ENCODE measurements around the gene DNAI2.
A peak's percentile ranks its signal among the peaks of the same experiment; 100 is the strongest.
"Not testable (repeated sequence)": the region's sequence is repeated elsewhere in the genome, so short reads cannot be mapped to it uniquely, and the experiment has no call there.

Gene DNAI2

DNA sequence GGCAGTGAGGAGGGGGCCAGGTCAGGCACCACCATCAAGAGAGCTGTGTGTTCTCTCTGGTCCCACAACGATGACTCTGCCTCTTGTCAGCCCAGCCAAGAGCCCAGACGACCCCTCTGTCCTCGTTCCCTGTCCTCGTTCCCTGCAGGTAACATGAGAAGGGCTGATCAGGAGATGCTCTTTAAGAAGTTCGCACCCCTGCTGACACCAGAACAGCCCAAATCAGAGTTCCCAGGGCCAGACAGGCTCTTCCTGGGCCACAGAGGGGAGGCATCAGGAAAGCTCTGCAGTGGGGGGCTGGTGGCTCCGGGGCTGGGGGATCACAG is 13.5 kb upstream of the DNAI2 start:
- ChIA-PET CTCF (interaction anchor here (1.5 kb wide), 1 partner anchor 35 kb away, joined by 10 read pairs; no protein-coding TSS in a partner anchor), POLR2A (no interaction called here)
- Histone ChIP-seq H3K9me3 (ENCODE audit: control insufficient read depth, insufficient read depth, low read depth, low read length) (no peaks in the 10 kb centered on the region), H3K27ac (ENCODE audit: extremely low read depth, low read depth, low read length) (no peak overlapping the region), H3K36me3 (ENCODE audit: control insufficient read depth in 2 of 2, insufficient read depth in 1 of 2, low read length in 2 of 2) (no peaks in the 10 kb centered on the region; a peak in 1 of 3 replicates), H3K4me1 (ENCODE audit: control insufficient read depth, insufficient read depth, low read length) (no peaks in the 10 kb centered on the region), H3K4me3 (ENCODE audit: low read depth, low read length) (no peak overlapping the region)
- TF ChIP-seq HIC1 (tag by site-specific recombination; IDR thresholded peaks at IDR 0.05) (no peak), PATZ1 (tag by site-specific recombination; IDR thresholded peaks at IDR 0.05) (0 out of 2 replicates have a peak, but pooled peaks have one; percentile 13), ZNF341 (tag by site-specific recombination; IDR thresholded peaks at IDR 0.05; ENCODE audit: low read depth) (peak; percentile 62)

- POLR2A ChIA-PET: no interaction called here
- CTCF ChIA-PET: interaction anchor here (1.2 kb wide), 1 partner anchor 34 kb away, joined by 3 read pairs; no protein-coding TSS in a partner anchor
- H3K4me3 ChIP-seq (ENCODE audit: low read depth, low read length): no peak overlapping the region
- no peaks in the 10 kb centered on the region for H3K9me3 ChIP-seq (ENCODE audit: control insufficient read depth, insufficient read depth, low read depth, low read length)
- no peaks in the 10 kb centered on the region for H3K36me3 ChIP-seq (ENCODE audit: control insufficient read depth in 2 of 2, insufficient read depth in 1 of 2, low read length in 2 of 2)
- no peak overlapping the region for H3K27ac ChIP-seq (ENCODE audit: extremely low read depth, low read depth, low read length)
- TF ChIP-seq HOXD13 (CRISPR knock-in tag; IDR thresholded peaks at IDR 0.05; ENCODE audit: borderline replicate concordance): no peak
- TF ChIP-seq, protein P1, sequence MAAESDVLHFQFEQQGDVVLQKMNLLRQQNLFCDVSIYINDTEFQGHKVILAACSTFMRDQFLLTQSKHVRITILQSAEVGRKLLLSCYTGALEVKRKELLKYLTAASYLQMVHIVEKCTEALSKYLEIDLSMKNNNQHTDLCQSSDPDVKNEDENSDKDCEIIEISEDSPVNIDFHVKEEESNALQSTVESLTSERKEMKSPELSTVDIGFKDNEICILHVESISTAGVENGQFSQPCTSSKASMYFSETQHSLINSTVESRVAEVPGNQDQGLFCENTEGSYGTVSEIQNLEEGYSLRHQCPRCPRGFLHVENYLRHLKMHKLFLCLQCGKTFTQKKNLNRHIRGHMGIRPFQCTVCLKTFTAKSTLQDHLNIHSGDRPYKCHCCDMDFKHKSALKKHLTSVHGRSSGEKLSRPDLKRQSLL (tag by site-specific recombination; IDR thresholded peaks at IDR 0.05): no peak
- TF ChIP-seq MYNN (tag by site-specific recombination; IDR thresholded peaks at IDR 0.05; ENCODE audit: borderline replicate concordance): no peak
- no peak for TF ChIP-seq ZNF654 (tag by site-specific recombination; IDR thresholded peaks at IDR 0.05; ENCODE audit: low read depth)
- TF ChIP-seq ZNF561 (tag by site-specific recombination; IDR thresholded peaks at IDR 0.05; ENCODE audit: borderline replicate concordance): no peak
- TF ChIP-seq, protein P2, sequence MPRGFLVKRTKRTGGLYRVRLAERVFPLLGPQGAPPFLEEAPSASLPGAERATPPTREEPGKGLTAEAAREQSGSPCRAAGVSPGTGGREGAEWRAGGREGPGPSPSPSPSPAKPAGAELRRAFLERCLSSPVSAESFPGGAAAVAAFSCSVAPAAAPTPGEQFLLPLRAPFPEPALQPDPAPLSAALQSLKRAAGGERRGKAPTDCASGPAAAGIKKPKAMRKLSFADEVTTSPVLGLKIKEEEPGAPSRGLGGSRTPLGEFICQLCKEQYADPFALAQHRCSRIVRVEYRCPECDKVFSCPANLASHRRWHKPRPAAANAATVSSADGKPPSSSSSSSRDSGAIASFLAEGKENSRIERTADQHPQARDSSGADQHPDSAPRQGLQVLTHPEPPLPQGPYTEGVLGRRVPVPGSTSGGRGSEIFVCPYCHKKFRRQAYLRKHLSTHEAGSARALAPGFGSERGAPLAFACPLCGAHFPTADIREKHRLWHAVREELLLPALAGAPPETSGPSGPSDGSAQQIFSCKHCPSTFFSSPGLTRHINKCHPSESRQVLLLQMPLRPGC (tag by site-specific recombination; IDR thresholded peaks at IDR 0.05): no peak
- no peak for TF ChIP-seq ZNF394 (tag by site-specific recombination; IDR thresholded peaks at IDR 0.05; ENCODE audit: borderline replicate concordance)
- no peak for TF ChIP-seq ZNF169 (tag by site-specific recombination; IDR thresholded peaks at IDR 0.05)
- TF ChIP-seq ZNF596 (tag by site-specific recombination; IDR thresholded peaks at IDR 0.05): no peak
- TF ChIP-seq BCL11B (tag by site-specific recombination; IDR thresholded peaks at IDR 0.05; ENCODE audit: low read depth): no peak
- TF ChIP-seq ZNF274 (IDR thresholded peaks at IDR 0.05; ENCODE audit: low read length): no peak
- no peak for TF ChIP-seq ZNF274 (tag by site-specific recombination; IDR thresholded peaks at IDR 0.05; ENCODE audit: borderline replicate concordance)
- no peak for TF ChIP-seq ZNF639 (tag by site-specific recombination; IDR thresholded peaks at IDR 0.05)
- no peak for TF ChIP-seq ZNF221 (tag by site-specific recombination; IDR thresholded peaks at IDR 0.05; ENCODE audit: borderline replicate concordance)
- TF ChIP-seq GLIS1 (tag by site-specific recombination; IDR thresholded peaks at IDR 0.05): no peak
- no peaks in the 10 kb centered on the region for H3K4me1 ChIP-seq (ENCODE audit: control insufficient read depth, insufficient read depth, low read length)
Observed at GRCh38 chr17:74262601-74263000, 11.4 kb upstream of the DNAI2 start.

DNA sequence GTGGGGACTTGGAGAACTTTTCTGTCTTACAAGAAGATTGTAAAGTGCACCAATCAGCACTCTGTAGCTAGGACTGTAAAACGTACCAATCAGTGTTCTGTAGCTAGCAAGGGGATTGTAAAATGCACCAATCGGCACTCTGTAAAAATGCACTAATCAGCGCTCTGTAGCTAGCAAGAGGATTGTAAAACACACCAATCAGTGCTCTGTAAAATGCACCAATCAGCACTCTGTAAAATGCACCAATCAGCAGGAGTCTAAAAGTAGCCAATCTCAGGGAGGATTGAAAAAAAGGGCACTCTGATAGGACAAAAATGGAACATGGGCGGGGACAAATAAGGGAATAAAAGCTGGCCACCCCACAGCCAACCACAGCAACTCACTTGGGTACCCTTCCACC is 7.0 kb upstream of the DNAI2 start:
- H3K9me3 ChIP-seq (ENCODE audit: control insufficient read depth, insufficient read depth, low read depth, low read length); H3K4me1 ChIP-seq (ENCODE audit: control insufficient read depth, insufficient read depth, low read length); H3K36me3 ChIP-seq (ENCODE audit: control insufficient read depth in 2 of 2, insufficient read depth in 1 of 2, low read length in 2 of 2); H3K4me3 ChIP-seq (ENCODE audit: low read depth, low read length); H3K27ac ChIP-seq (ENCODE audit: extremely low read depth, low read depth, low read length); POLR2A ChIA-PET: not testable (repeated sequence)
- CTCF ChIA-PET: interaction anchor here (0.7 to 0.8 kb wide), 2 partner anchors 32 to 67 kb away, joined by 3 to 4 read pairs; no protein-coding TSS in a partner anchor
